Transverse colon (tissue), 4 donors: Measurements from ENCODE around the gene CLIC6. TPM values are rescaled to one million over a fixed set of nuclear protein-coding genes. Genes with fewer than 3 reads are reported as not detected.

Experiments used
- DNase-seq: peaks from one replicate; pipeline ENCODE4 v3.0.0-alpha.2; 2019
- H3K27ac ChIP-seq, 4 donors: fragments of 200-600 bp; sonication (generic); 2 replicates each; pipeline ENCODE4 v1.5.1; 2016 to 2018; ENCODE audit warnings: inconsistent platforms in 4 of 4
- H3K27me3 ChIP-seq: fragments of 200-600 bp; sonication (generic); 2 replicates; pipeline ENCODE4 v1.5.1; 2017; ENCODE audit warnings: inconsistent platforms
- H3K36me3 ChIP-seq, 4 donors: fragments of 200-600 bp; sonication (generic); 2 replicates each; pipeline ENCODE4 v1.5.1; 2017 to 2019; ENCODE audit warnings: inconsistent platforms in 4 of 4
- H3K4me1 ChIP-seq, 4 donors: fragments of 200-600 bp; sonication (generic); 2 replicates each; pipeline ENCODE4 v1.5.1; 2017 to 2020; ENCODE audit warnings: inconsistent platforms in 4 of 4
- H3K4me3 ChIP-seq, 4 donors: fragments of 200-600 bp; sonication (generic); 1 replicate in 1 of 4; 2 replicates in 3 of 4; pipeline versions ENCODE4 v1.5.1 to v1.6.1; 2017 to 2019; ENCODE audit warnings: inconsistent platforms in 4 of 4
- H3K9me3 ChIP-seq, 2 donors: fragments of 200-600 bp; sonication (generic); 2 replicates each; pipeline ENCODE4 v1.5.1; 2017 to 2019; ENCODE audit warnings: inconsistent platforms in 2 of 2
- EP300 ChIP-seq: sonication (generic); formaldehyde crosslinking; IDR thresholded peaks from one replicate; pipeline ENCODE4 v1.6.1; 2017; ENCODE audit warnings: antibody characterized with exemption, low read depth
- POLR2A ChIP-seq: fragments of 450-650 bp; IDR thresholded peaks from one replicate; pipeline ENCODE4 v1.6.1; 2016; ENCODE audit warnings: antibody characterized with exemption, mild to moderate bottlenecking, moderate library complexity
- POLR2AphosphoS5 ChIP-seq, 3 donors: sonication (generic); formaldehyde crosslinking; IDR thresholded peaks; one replicate each; pipeline ENCODE4 v1.6.1; 2016; ENCODE audit warnings: antibody characterized with exemption in 3 of 3
- WGBS, 2 donors: methylation state at CpG; one replicate each; pipeline ENCODE4 v1.1.5; 2018; ENCODE audit warnings: low coverage in 1 of 2; 5-methylcytosine and 5-hydroxymethylcytosine counted together
- in situ Hi-C, 4 donors: fragments of 200-750 bp; cut with MboI; loops; one replicate each; pipeline versions ENCODE4 v1.15.0 to v1.15.1; 2017; ENCODE audit warnings: low sequenced_read_pairs in 3 of 4, low pct_ligation_motif_present in 1 of 4, low pct_unique_long_range_greater_than_20kb in 1 of 4
- intact Hi-C: fragments of 100-400 bp; cut with DNase I; formaldehyde crosslinking; loops from one replicate; pipeline ENCODE4 v1.15.1; 2023; ENCODE audit warnings: low total_unique reads
- total RNA-seq, 4 donors: library from RNA; depleted of rRNA; stranded (reverse); fragments of >200 nt; gene quantifications; one replicate each; pipeline ENCODE4 v1.1.0, GENCODE V29; 2016
- TF ChIP-seq, protein P1 (sequence below), 5 experiments: fragments of 200-600 bp in 3 of 5; fragments of 450-650 bp in 2 of 5; sonication (generic) in 3 of 5; IDR thresholded peaks; 1 replicate in 2 of 5; 2 replicates in 3 of 5; pipeline ENCODE4 v1.5.1; 2016 to 2017; ENCODE audit warnings: antibody characterized with exemption in 5 of 5, inconsistent platforms in 3 of 5, mild to moderate bottlenecking in 2 of 5, moderate library complexity in 1 of 5

Gene CLIC6
- total RNA-seq, 4 donors from 2014 or later = 0.37 to 4.9 (median 3.7) TPM; not detected in 1

DNA sequence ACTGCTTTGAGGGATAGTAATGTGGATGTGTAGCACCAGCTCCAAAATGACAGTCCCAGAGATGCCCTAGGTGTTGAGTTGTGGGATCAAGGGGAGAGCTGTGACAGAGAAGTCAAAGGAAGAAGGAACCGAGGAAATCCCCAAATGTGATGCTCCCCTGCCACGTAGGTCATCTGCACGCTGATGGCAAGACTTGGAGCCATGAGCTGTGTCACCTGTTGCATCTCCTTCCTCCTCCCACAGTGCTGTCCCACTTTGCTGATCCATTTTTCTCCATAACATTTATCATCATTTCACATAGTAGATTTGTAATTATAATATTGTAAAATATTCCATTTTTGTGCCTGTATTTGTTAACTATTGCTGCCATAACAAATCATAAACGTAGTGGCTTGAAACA is 36.3 kb upstream of the CLIC6 start:
- H3K36me3 ChIP-seq = no peaks in the 10 kb centered on the region
- intact Hi-C loops (no loop called here), in situ Hi-C loops (loop anchor here in 1 of 4 donors (25.0 kb wide), 1 partner anchor 720 kb away; the partner anchor contains the start of gene ATP5PO)
- DNase-seq = no peak
- WGBS, 2 donors = 54 to 88% methylated on average over 2 to 4 of the region's 4 CpGs
- H3K4me1 ChIP-seq = no peaks in the 10 kb centered on the region
- TF ChIP-seq EP300 = no peak
- TF ChIP-seq POLR2A = no peak
- TF ChIP-seq POLR2AphosphoS5 (IDR thresholded peaks at IDR 0.05) = no peak
- TF ChIP-seq, protein P1, sequence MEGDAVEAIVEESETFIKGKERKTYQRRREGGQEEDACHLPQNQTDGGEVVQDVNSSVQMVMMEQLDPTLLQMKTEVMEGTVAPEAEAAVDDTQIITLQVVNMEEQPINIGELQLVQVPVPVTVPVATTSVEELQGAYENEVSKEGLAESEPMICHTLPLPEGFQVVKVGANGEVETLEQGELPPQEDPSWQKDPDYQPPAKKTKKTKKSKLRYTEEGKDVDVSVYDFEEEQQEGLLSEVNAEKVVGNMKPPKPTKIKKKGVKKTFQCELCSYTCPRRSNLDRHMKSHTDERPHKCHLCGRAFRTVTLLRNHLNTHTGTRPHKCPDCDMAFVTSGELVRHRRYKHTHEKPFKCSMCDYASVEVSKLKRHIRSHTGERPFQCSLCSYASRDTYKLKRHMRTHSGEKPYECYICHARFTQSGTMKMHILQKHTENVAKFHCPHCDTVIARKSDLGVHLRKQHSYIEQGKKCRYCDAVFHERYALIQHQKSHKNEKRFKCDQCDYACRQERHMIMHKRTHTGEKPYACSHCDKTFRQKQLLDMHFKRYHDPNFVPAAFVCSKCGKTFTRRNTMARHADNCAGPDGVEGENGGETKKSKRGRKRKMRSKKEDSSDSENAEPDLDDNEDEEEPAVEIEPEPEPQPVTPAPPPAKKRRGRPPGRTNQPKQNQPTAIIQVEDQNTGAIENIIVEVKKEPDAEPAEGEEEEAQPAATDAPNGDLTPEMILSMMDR (IDR thresholded peaks at IDR 0.05) = no peak
- no peaks in the 10 kb centered on the region for H3K9me3 ChIP-seq
- no peak overlapping the region for H3K27ac ChIP-seq
- no peak overlapping the region for H3K4me3 ChIP-seq
- no peaks in the 10 kb centered on the region for H3K27me3 ChIP-seq

- H3K9me3 ChIP-seq = no peaks in the 10 kb centered on the region
- no peaks in the 10 kb centered on the region for H3K27me3 ChIP-seq
- no peaks in the 10 kb centered on the region for H3K36me3 ChIP-seq
- in situ Hi-C loops (loop anchor here in 1 of 4 donors (25.0 kb wide), 1 partner anchor 723 kb away; the partner anchor contains the start of gene ATP5PO), intact Hi-C loops (no loop called here)
- no peak overlapping the region for H3K27ac ChIP-seq
- TF ChIP-seq POLR2AphosphoS5 (IDR thresholded peaks at IDR 0.05) = no peak
- no peak for TF ChIP-seq POLR2A
- TF ChIP-seq, protein P1 (IDR thresholded peaks at IDR 0.05) = peak in 1 of 5 experiments; percentile 6
- no peak for TF ChIP-seq EP300
- H3K4me1 ChIP-seq = no peaks in the 10 kb centered on the region
- H3K4me3 ChIP-seq = no peak overlapping the region
- DNase-seq = no peak
- WGBS, 2 donors = 65 to 100% methylated on average over 1 to 3 of the region's 3 CpGs
Observed at GRCh38 chr21:34635307-34635706, 33.5 kb upstream of the CLIC6 start.

GRCh38 chr21:34636961-34637360 is 31.8 kb upstream of the CLIC6 start:
- in situ Hi-C loops = loop anchor here in 1 of 4 donors (25.0 kb wide), 1 partner anchor 725 kb away; the partner anchor contains the start of gene ATP5PO
- DNase-seq = no peak

GRCh38 chr21:34639250-34639649 is 29.5 kb upstream of the CLIC6 start:
- H3K4me1 ChIP-seq = peaks cover 0 to 3% (median 0%) of the 10 kb centered on the region in 4 donors
- DNase-seq = no peak
- WGBS, 2 donors = 92% methylated on average over 1 of the region's 1 CpG; no CpG with 5 or more reads in 1 of the 2 donors
- intact Hi-C loops (no loop called here), in situ Hi-C loops (loop anchor here in 1 of 4 donors (25.0 kb wide), 1 partner anchor 727 kb away; the partner anchor contains the start of gene ATP5PO)
- TF ChIP-seq, protein P1 (IDR thresholded peaks at IDR 0.05) = no peak
- TF ChIP-seq POLR2AphosphoS5 (IDR thresholded peaks at IDR 0.05) = no peak
- TF ChIP-seq POLR2A = no peak
- TF ChIP-seq EP300 = no peak
- no peaks in the 10 kb centered on the region for H3K27me3 ChIP-seq
- no peaks in the 10 kb centered on the region for H3K36me3 ChIP-seq
- H3K27ac ChIP-seq = no peak overlapping the region
- H3K9me3 ChIP-seq = no peaks in the 10 kb centered on the region
- H3K4me3 ChIP-seq = no peak overlapping the region

More at GRCh38 chr21:34636961-34637360, 31.8 kb upstream of the CLIC6 start:
- intact Hi-C loops = no loop called here
- Histone ChIP-seq H3K4me1 (peaks cover 0 to 3% (median 0%) of the 10 kb centered on the region in 4 donors), H3K36me3 (no peaks in the 10 kb centered on the region), H3K9me3 (no peaks in the 10 kb centered on the region), H3K27me3 (no peaks in the 10 kb centered on the region), H3K27ac (no peak overlapping the region), H3K4me3 (no peak overlapping the region)
- WGBS, 2 donors = 89% methylated on average over 3 of the region's 3 CpGs; no CpG with 5 or more reads in 1 of the 2 donors
- TF ChIP-seq, protein P1 (IDR thresholded peaks at IDR 0.05) = no peak
- TF ChIP-seq EP300 = no peak
- TF ChIP-seq POLR2A = no peak
- no peak for TF ChIP-seq POLR2AphosphoS5 (IDR thresholded peaks at IDR 0.05)
